HG03469 (cell line): ENCODE data around the gene SH3BP4.

Experiments
- ATAC-seq: cut with Tn5 transposase; IDR thresholded peaks from one replicate; pipeline ENCODE4 v1.9.1; 2021; ENCODE audit warnings: mild to moderate bottlenecking, moderate library complexity, moderate number of reproducible peaks; ENCODE audit not compliant: unreplicated experiment

Gene SH3BP4

GRCh38 chr2:234940527-234940926, 11.3 kb upstream of the SH3BP4 start:
- ATAC-seq, result no peak

GRCh38 chr2:234945339-234945873, 6.4 kb upstream of the SH3BP4 start:
- no peak for ATAC-seq

DNA sequence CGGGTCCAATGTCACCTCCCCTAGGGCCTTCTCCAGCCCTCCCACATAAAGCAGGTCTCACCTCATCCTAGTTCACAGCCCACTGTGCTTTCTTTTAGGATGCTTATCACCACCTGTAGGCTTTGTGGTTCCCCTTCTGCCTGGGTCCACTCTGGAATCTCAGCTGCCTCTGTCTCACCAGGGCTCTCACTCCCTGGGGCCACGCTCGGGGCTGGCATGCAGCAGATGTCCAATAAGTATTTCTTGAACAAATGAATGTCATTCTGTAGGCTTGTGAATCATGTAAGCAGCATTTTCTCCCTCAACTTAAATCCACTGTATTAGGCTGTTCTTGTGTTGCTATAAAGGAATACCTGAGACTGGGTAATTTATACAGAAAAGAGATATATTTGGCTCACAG, 4.3 kb upstream of the SH3BP4 start:
- no peak for ATAC-seq

- ATAC-seq, result no peak
Observed at GRCh38 chr2:234949762-234950434, 1.9 kb upstream of the SH3BP4 start.

DNA sequence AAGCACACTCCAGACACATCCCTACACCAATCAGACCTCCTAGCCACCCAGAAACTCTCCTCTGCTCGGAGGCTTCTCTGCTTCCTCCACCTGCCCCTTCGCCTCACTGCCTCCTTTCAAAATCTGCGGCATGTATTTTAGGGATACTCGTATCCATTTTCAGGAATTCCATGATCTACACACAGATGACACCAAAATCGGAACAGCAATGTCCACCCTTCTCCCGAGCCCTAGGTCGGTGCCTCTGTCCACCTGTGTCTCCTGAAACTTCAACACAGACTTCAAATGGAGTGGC, 1.4 kb upstream of the SH3BP4 start:
- ATAC-seq, result no peak

GRCh38 chr2:234950730-234951663, 820 bp upstream of the SH3BP4 start:
- no peak for ATAC-seq

GRCh38 chr2:234952270-234953115, 676 bp downstream of the SH3BP4 start:
- ATAC-seq, result no peak

- ATAC-seq, result no peak
Observed at GRCh38 chr2:234953116-234954031, 1.6 kb downstream of the SH3BP4 start.

DNA sequence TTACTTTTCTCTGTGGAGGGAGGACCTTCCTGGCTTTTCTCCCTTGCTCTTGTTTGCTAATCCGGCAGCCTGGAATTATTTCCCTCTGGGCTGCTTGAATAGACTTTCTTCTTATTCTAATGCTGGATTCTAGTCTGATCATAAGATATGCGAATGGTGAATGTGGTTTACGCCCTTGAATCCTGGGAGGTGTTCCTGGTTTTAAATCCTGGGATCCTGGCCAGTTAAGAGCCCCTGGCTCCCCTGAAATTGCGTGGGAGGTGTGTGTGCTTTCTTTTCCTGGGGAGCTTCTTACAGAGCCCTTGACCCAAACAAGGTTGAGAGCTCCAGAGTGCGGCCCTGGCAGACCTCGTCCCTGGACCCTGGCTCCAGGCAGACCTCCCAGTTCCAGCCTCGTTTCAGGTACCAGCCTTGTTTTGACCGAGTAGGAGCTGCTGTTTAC, 2.8 kb downstream of the SH3BP4 start:
- no peak for ATAC-seq

DNA sequence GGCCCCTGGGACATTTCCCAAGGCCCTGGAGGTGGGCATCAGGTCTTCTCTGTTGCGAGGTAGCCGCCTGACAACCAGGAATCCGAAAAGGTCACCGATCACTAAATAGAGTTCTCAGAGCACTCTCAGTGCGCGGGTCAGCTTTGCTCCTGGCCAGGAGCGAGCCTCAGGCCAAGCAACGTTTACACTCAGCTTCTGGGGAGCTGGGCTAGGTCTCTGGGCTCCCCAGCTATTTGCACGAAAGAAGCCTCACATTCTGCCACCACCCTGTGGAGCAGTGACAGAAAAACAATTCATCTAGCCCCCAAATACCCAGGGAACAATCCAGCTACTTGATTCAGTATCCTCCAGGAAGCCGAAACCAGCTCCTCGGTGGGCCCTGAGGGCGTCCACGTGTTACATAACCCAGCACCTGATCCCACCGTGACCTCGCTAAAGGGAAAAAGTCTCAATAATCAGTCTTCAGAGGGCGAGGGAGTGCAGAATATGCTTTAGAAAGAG, 3.3 kb downstream of the SH3BP4 start:
- ATAC-seq, result no peak

DNA sequence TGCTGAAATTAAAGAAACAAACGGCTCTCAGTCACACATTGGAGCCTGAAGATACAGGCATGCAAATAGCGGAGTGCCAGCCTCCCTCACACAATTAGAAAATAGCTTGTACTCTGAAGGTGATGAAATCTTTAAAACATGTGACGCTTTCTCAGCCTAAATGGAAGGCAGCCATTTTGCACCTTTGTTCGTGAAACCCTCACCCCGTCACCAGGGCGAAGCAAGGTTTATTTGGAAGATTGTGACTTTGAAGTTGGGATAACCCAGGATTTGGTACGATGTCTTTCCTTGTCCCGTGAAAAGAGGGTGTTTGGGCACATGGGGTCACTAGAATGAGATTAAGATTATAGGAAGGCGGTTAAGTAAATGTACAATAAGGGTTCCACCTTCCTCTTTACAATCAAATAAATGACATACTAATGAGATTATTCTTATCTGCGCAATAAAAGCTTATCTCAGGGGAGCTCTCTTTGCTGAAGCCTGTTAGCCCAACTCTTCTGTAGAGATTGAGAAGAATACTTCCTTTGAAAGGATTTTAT, 4.2 kb downstream of the SH3BP4 start:
- no peak for ATAC-seq

GRCh38 chr2:234957834-234958135, 6.0 kb downstream of the SH3BP4 start:
- no peak for ATAC-seq

- ATAC-seq, result no peak
Observed at GRCh38 chr2:234958311-234958710, 6.5 kb downstream of the SH3BP4 start.

DNA sequence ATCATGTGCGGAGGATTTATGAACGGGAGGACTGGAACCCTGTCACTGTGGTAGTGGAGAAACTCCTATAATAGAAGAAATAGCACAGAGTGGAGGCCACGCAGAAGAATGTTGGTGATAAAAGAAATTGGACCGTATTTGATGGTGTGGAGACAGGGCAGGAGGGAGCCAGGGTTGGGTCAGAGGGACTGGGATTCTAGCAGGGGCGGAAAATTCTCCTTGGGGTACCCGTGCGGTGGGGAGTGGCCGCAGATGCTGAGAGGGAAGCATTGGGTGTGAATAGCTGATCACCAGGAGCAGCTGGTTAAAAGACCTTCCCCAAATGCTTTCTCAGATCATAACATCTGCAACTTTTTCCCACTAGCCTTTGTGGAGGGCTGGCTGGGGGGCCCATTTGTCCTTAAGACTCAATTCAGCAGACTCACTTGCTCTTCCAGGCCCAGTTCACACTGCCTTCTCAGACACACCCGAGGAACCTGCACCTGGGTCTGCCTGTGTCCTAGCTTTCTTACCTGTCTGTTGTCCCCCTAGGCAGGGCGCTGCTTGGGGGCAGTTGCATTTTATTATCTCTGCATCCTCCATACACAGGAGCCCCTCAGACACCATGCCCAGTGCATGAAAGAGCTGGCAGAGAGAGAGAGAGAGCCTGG, 7.1 kb downstream of the SH3BP4 start:
- no peak for ATAC-seq

- ATAC-seq, result no peak
Observed at GRCh38 chr2:234960175-234961088, 8.6 kb downstream of the SH3BP4 start.

DNA sequence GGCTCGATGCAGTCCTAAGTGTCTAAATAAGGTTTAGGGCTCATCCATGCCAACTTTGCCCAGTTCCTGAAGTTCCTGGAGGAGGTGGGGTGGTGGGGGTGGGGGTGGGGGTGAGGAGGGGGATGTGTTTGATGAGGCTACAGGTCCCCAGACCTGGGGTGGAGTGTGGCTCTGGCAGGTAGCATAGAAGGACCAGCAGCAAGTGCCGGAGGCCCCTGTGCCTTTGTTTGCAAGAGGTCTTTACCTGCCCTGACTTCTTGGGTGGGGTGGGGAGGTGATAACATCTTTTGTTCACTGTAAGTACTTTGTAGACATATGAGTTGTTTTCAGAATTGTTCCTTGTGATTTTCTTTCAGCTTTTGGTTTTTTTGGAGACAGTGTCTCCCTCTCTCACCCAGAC, 10.0 kb downstream of the SH3BP4 start:
- ATAC-seq, result no peak

DNA sequence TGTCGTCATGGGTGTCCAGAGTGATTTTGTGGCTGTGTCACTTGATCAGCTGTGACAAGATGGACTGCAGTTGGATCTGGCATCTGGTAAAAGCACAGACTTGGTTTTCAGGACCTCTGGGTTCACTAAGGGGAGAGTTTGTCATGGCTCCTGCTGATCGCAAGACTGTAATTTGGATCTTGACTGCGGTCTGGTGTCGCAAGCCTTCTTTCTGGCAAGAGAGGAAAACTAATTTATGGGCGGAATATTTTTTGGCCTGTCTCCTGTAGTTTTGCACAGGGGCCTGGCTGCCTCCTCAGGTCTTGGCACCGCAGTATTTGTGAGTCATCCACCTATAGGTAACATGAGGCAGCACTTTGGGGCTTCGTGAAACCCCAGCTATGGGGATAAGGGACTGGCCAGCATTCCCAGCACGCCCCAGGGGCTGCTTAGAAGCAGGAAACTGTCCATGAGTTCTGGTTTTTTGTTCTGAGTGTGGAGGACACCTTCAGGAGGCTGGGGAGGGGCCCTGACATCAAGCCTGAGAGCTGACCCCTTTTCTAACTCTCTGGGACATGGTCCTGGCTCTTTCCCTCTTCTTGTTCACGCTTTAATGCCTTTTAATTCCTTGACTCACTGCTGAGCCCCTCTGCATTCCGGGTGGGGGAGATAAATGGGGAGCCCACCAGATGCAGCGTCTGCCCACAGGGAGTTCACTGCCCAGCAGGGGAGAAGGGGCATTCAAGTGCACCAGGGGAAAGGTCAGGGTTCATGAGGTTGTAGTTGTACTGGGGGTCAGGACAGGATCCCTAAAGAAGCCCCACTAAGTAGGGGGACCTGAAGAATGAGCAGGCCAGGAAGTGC, 12.2 kb downstream of the SH3BP4 start:
- no peak for ATAC-seq
